ENCODE measurements around the gene ADM. TPM values are rescaled to one million over a fixed set of nuclear protein-coding genes. Genes with fewer than 3 reads are reported as not detected.

Gene ADM
- total and polyA plus RNA-seq, 8 donors, result 7.3 to 51.4 (median 12.0) TPM

DNA sequence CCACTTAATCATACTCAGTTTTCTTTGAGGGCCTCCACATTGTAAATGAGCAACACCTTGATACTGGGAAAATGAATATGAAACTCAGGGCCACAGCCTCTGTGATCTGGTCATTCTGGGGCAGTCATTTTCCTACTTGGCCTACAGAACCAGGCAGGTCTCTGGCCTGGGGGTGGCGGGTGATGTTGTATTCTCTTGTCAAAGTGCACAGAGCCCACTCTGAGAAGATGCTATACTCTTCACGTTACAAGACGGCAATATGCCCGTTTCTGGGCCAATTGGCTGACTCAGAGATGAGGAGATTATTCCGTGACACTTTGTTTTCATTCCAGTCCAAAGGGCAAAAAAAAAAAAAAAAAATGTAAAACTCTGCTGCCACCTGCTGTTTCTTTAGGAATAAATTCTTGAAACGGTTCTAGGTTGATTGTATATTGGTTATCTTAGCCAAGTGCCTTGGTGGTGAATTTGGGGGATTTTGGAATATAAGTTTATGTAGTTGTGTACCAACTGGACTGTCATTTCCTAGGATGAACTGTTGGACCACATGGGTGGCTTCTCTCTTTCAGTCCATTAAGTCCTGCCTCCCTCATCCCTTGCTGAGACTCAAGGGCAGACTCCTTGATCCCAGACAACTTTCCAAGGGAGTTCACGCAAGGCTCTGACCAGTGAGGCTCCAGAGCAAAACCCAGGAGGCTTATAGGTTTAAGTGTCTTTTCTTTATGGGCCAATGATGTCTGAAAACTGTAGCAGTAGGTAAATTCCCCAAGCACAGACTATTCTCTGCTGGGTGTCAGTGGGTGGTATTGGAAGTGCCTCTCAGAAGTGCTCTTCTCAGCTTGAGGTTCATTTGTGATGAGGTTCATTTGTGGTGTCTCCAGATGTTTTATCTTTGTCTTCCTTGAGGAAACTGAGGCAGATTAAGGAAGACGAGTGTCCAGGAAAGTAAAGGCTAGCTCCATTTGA lies 18.2 kb downstream of the ADM start:
- Histone ChIP-seq H3K9me3 (no peaks in the 10 kb centered on the region), H3K4me3 (no peak overlapping the region), H3K4me1 (peaks cover 19 to 42% of the 10 kb centered on the region in 2 donors), H3K27me3 (no peaks in the 10 kb centered on the region), H3K36me3 (no peaks in the 10 kb centered on the region), H3K27ac (peak overlapping the region; percentile 28 to 30)
- TF ChIP-seq, protein P1, sequence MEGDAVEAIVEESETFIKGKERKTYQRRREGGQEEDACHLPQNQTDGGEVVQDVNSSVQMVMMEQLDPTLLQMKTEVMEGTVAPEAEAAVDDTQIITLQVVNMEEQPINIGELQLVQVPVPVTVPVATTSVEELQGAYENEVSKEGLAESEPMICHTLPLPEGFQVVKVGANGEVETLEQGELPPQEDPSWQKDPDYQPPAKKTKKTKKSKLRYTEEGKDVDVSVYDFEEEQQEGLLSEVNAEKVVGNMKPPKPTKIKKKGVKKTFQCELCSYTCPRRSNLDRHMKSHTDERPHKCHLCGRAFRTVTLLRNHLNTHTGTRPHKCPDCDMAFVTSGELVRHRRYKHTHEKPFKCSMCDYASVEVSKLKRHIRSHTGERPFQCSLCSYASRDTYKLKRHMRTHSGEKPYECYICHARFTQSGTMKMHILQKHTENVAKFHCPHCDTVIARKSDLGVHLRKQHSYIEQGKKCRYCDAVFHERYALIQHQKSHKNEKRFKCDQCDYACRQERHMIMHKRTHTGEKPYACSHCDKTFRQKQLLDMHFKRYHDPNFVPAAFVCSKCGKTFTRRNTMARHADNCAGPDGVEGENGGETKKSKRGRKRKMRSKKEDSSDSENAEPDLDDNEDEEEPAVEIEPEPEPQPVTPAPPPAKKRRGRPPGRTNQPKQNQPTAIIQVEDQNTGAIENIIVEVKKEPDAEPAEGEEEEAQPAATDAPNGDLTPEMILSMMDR (IDR thresholded peaks at IDR 0.05), result peak; percentile 44 to 51
- ATAC-seq (peak; percentile 72), DNase-seq (peak in 1 of 4 donors; percentile 76)
- intact Hi-C loops (cut with DNase I), result no loop called here

DNA sequence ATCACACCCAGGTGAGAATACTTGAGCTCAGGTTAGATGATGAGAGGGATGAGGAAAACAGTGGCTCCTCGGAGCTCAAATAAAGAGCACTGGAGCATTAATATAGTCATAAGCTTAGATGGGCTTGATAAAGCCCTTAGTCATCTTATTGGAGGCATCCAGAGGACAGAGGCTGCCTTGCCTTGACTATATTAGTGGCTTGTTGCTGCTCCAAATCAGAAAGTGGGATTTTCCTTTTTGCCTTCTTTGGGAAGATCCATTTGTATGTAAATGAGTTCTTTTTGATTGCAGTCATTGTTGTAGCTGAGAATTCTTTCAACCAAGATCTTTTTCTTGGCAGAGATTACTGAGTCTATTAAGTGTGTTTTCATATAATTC lies 18.9 kb downstream of the ADM start:
- Histone ChIP-seq H3K27me3 (no peaks in the 10 kb centered on the region), H3K27ac (no peak overlapping the region), H3K4me1 (peaks cover 25 to 49% of the 10 kb centered on the region in 2 donors), H3K36me3 (no peaks in the 10 kb centered on the region), H3K9me3 (no peaks in the 10 kb centered on the region), H3K4me3 (no peak overlapping the region)
- intact Hi-C loops (cut with DNase I), result no loop called here
- DNase-seq (no peak), ATAC-seq (no peak)
- TF ChIP-seq, protein P1 (IDR thresholded peaks at IDR 0.05), result no peak

DNA sequence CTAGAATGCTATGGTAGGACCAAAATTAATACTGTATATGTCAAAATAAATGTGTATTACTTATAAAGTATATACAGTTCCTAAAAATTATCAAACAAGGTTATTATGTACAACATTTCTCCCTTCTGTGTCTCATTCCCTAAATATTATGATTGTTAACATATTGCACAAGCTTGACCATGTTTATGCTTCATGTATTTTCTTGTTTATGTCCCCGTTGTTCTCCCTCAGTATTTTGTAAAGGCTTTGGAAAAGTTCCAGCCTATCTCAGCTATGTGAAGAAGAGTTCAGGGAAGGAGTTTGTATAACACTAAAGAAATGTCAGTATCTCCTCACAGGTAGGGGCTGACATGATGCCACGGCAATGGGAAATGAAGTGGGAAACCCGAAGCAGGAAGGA lies 19.6 kb downstream of the ADM start:
- ATAC-seq (no peak), DNase-seq (no peak)
- TF ChIP-seq, protein P1 (IDR thresholded peaks at IDR 0.05), result no peak
- peaks cover 30 to 55% of the 10 kb centered on the region in 2 donors for H3K4me1 ChIP-seq
- no peak overlapping the region for H3K4me3 ChIP-seq
- H3K27me3 ChIP-seq, result no peaks in the 10 kb centered on the region
- intact Hi-C loops (cut with DNase I), result no loop called here
- H3K9me3 ChIP-seq, result no peaks in the 10 kb centered on the region
- no peak overlapping the region for H3K27ac ChIP-seq
- H3K36me3 ChIP-seq, result no peaks in the 10 kb centered on the region

DNA sequence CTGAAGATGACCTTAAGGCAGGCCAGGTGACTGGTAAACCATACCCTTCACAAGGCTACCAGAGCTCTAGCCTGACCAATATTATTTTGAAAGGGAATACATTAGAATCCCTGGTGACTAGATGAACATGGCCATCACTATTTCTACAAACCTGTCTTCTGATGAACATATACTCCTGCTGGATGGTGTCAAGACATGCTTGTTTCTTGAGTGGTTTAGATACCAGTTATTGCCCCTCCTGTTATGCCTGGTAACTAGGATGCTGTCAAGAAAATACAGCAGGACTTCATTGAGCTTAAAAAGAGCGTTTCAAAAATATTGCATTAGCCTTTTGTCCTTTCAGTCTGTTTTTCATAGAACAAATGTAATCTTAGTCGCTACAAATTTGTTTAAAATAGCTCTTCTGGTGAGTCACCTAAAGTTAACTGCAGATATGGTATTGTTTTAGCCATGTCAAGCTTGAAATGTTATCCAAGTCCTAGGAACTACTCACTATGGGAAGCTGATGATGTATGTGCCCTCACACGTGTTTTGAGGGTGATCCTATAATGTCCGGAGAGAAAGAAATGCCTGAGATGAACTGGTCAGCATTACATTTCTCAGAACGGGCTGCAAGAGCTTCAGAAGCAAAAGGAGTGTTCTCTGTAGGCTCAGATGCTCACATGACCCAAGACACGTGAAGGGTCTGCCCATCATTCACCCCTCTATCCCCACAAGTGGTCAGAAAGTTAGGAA lies 20.6 kb downstream of the ADM start:
- Histone ChIP-seq H3K27ac (peak overlapping the region; percentile 45), H3K4me1 (peaks cover 30 to 62% of the 10 kb centered on the region in 2 donors), H3K36me3 (no peaks in the 10 kb centered on the region), H3K27me3 (no peaks in the 10 kb centered on the region), H3K9me3 (no peaks in the 10 kb centered on the region), H3K4me3 (no peak overlapping the region)
- ATAC-seq, result no peak
- no peak for DNase-seq
- intact Hi-C loops (cut with DNase I), result no loop called here
- TF ChIP-seq, protein P1 (IDR thresholded peaks at IDR 0.05), result no peak

All from left lung (tissue), 10 donors.